Gastrocnemius medialis (tissue), 4 donors: Measurements from ENCODE around the gene BSN.

Source experiments
- CTCF ChIP-seq, 5 experiments: fragments of 450-650 bp in 3 of 5; fragments of 200-600 bp in 2 of 5; sonication (generic) in 2 of 5; IDR thresholded peaks in 4 of 5; conservative IDR thresholded peaks in 1 of 5; 1 replicate in 4 of 5; 2 replicates in 1 of 5; pipeline ENCODE4 v1.5.1; 2016 to 2019; ENCODE audit warnings: antibody characterized with exemption in 5 of 5, mild to moderate bottlenecking in 3 of 5, moderate library complexity in 3 of 5
- POLR2A ChIP-seq, 2 donors: fragments of 450-650 bp; IDR thresholded peaks; one replicate each; pipeline ENCODE4 v1.6.1; 2017; ENCODE audit warnings: antibody characterized with exemption in 2 of 2, mild to moderate bottlenecking in 2 of 2, moderate library complexity in 2 of 2

- TF ChIP-seq CTCF (IDR thresholded peaks at IDR 0.05 in 4 of 5, conservative IDR thresholded peaks at IDR 0.05 in 1 of 5), result no peak
- TF ChIP-seq POLR2A (IDR thresholded peaks at IDR 0.05), result no peak
Observed at GRCh38 chr3:49680493-49681231, 126.4 kb downstream of the BSN start.
